Measurements from ENCODE around the gene CEP41.

The CEP41 gene

DNA sequence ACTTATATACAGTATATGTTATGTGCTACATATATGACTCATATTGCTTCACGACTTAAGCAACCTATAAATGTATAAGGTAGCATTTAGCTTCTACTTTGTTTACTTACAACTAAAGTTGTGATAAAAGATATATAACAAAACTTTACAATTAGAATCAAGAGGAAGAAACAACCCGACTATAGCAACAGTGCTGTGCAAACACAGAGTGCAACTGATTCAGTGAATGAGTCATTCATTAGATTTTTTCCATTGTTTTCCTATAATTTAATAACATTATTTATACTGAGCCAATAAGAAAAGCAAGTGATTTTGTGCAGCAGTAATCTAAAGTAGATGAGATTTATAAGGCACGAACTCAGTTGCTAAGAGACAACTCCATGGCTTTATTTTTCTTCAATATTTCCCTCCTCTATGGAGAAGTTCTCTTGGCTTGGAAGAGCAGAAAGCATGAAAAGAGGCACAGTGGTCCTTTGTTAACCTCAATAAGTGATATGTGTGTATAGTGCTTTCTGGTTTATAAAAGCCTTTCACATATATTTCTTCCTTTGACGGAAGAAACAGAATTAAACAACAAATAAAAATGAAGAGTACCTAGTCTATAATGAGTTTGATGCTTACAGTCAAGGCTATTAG lies 19.8 kb downstream of the CEP41 start:
- no peak for DNase-seq (ENCODE audit: low read depth in 1 of 2, low spot score in 1 of 2)

GRCh38 chr7:130419658-130420057 lies 21.2 kb downstream of the CEP41 start:
- no peak for DNase-seq (ENCODE audit: low read depth in 1 of 2, low spot score in 1 of 2)

- no peak for DNase-seq (ENCODE audit: low read depth in 1 of 2, low spot score in 1 of 2)
These were observed 22.5 kb downstream of the CEP41 start for GRCh38 chr7:130418306-130418705.

GRCh38 chr7:130417213-130417612 lies 23.6 kb downstream of the CEP41 start:
- no peak for DNase-seq (ENCODE audit: low read depth in 1 of 2, low spot score in 1 of 2)

- DNase-seq (ENCODE audit: low read depth in 1 of 2, low spot score in 1 of 2), result no peak
These were observed 25.8 kb downstream of the CEP41 start for GRCh38 chr7:130415006-130415405.

DNA sequence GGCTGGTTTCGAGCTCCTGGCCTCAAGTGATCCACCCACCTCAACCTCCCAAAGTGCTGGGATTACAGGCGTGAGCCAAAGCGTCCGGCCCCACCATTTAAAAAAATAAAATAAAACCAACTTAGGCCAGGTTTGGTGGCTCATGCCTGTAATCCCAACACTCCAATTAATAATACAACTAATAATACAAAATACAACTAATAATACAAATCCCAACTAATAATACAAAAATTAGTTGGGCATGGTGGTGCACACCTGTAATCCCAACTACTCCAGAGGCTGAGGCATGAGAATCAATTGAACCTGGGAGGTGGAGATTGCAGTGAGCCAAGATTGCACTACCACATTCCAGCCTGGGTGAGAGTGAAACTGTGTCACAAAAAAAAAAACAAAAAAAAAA lies 27.6 kb downstream of the CEP41 start:
- DNase-seq (ENCODE audit: low read depth in 1 of 2, low spot score in 1 of 2), result no peak

- no peak for DNase-seq (ENCODE audit: low read depth in 1 of 2, low spot score in 1 of 2)
These were observed 29.8 kb downstream of the CEP41 start for GRCh38 chr7:130410868-130411541.

DNA sequence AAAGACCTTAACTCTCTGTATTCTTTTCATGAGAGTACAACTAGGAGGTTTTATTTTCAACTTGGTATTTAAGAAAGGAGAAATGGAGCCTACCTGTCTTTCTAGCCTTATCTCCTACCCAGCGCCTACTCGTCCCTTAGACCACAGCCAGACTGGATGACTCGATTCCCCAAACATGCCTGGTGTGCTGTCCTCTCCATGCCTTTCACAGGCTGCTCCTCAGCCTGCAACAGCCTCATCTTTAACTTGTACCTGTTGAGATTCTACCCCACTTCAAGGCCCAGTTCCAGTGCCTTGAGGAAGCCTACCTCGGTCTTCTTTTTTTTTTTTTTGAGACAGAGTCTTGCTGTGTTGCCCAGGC lies 31.1 kb downstream of the CEP41 start:
- DNase-seq (ENCODE audit: low read depth in 1 of 2, low spot score in 1 of 2), result no peak

- no peak for DNase-seq (ENCODE audit: low read depth in 1 of 2, low spot score in 1 of 2)
These were observed 31.6 kb downstream of the CEP41 start for GRCh38 chr7:130409067-130409711.

DNA sequence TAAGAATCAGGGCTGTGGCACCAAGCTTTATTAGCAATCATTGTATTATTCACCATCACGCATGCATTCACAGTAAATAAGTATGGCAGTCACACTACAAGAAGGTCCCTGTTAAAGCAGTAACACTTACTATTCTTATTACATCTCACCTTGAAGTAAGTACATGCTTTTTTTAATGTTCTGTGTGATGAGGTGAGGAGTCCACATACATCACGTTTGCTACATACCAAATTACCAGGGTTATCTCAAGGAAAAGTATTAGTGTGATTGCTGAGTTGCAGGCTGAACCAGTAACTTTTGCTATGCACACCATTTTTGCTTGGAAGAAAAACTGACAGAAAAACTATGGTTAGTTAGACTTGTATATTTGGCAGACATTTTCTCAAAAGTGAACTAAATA lies 35.8 kb downstream of the CEP41 start:
- DNase-seq (ENCODE audit: low read depth in 1 of 2, low spot score in 1 of 2), result no peak

GRCh38 chr7:130401578-130401977 lies 39.2 kb downstream of the CEP41 start:
- no peak for DNase-seq (ENCODE audit: low read depth in 1 of 2, low spot score in 1 of 2)

GRCh38 chr7:130401101-130401500 lies 39.7 kb downstream of the CEP41 start:
- no peak for DNase-seq (ENCODE audit: low read depth in 1 of 2, low spot score in 1 of 2)

DNA sequence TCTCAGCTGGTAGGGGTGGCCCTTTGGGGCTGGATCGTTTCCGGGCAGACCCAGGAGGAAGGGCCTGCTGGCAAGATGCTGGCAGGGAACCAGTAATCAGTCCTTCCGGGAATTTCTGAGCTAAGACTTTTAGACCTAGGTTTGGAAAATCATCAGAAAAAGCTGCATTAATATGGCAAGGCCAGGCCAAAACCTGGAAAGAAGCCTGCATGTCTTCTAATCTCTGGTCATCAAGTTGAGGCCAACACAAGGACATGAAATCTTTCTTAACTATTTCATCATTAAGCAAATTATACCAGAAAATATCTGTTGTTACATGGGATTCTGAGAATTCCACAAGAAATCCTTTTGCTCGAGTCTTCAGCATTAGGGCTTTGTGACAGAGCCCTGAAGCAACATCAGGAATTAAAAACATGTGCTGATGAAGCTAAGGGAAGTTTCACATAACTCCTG lies 40.7 kb downstream of the CEP41 start:
- DNase-seq (ENCODE audit: low read depth in 1 of 2, low spot score in 1 of 2), result no peak

DNA sequence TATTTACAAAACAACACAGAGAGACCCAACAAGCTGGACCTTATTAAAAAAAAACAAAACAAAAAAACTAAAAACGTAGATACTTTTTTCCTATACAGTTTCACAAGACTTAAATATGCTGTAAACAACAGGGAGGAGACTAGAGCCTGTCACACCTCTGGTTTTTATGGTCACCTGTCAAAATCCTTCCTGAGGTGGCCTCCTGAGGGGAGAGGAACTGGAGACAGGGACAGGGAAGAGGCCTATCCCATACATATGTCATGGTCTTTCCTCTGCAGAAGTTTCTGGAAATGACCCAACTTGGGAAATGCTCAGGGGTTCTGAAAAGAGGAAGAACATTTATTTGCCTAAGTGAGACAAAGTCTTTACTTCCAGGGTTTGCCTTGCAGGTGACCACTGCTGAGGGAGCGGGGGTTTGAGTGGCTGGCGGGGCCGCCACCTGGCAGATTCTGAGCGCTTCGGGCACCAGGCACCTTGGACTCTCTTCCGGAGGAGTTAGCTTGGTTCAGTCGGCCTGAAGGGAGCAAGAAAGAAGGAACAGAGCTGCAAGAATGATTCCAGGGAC lies 42.2 kb downstream of the CEP41 start:
- no peak for DNase-seq (ENCODE audit: low read depth in 1 of 2, low spot score in 1 of 2)

DNA sequence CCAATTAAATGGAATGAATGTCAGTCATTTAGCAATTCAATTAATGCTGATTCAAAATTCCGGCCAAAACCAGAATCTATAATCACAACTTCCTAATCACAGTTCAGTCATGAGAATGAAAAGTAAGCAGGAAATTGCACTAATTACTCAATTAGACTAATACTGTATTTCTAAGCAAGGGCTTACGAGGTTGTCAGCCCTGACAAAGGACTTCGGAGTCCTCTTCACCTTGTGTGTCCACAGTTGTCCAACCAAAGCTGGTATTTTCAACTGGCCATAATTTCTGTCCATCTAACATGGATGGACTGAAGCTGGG lies 43.1 kb downstream of the CEP41 start:
- DNase-seq (ENCODE audit: low read depth in 1 of 2, low spot score in 1 of 2), result no peak

- DNase-seq (ENCODE audit: low read depth in 1 of 2, low spot score in 1 of 2), result no peak
These were observed 43.6 kb downstream of the CEP41 start for GRCh38 chr7:130397051-130397757.

DNA sequence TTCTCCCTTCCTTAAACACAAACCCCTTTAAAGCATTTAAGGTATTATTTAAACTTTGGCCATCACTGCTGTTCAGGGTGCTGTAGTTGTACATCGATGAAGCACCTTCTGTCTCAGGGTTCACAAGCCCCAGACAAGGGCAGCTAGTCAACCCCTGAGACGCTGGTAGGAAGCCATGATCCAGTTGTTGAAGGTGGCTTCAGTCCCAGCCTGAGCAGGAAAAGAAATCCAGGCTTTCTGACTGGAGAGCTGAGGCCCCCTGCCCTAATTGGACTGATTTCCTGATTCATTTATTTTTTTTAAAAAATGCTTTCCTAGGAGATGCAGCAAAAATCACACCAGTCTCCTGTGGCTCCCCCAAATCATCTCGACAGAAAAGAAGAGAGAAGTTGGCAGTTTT lies 44.7 kb downstream of the CEP41 start:
- no peak for DNase-seq (ENCODE audit: low read depth in 1 of 2, low spot score in 1 of 2)

GRCh38 chr7:130395421-130395820 lies 45.4 kb downstream of the CEP41 start:
- no peak for DNase-seq (ENCODE audit: low read depth in 1 of 2, low spot score in 1 of 2)

DNA sequence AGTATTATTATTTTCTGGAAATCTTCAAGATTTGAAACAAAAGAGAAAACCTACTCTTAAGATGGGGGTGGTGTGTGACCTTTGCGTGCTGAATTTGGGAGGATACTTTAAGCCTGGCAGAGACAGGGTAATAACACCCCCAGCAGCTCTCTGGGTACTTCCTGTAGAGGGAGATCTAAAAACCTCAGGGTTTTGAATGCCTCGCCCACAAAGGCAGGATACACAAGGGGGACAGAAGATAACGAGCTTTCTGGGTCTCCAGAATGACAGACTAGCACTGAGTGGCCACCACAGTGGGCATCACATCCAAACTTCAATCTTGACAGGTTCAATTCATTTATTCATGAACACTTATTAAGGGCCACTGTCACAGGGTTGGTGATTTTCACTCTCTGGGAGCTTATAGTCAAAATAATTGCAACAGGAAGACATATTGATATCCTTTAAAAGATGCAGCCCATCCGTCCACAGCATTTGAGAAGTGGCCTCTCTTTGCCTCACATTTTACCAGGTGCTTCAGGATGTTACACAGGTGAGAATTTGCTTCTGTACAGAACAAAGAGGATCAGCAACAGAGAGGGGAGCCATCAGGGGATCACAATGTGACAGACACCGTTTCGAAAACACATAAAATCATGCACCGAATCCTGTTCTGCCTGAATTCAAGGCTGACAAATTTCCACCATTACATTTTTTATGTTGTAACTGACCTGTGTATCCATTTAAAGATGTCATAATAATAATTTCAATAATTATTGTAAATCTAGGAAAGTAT lies 46.2 kb downstream of the CEP41 start:
- no peak for DNase-seq (ENCODE audit: low read depth in 1 of 2, low spot score in 1 of 2)

DNA sequence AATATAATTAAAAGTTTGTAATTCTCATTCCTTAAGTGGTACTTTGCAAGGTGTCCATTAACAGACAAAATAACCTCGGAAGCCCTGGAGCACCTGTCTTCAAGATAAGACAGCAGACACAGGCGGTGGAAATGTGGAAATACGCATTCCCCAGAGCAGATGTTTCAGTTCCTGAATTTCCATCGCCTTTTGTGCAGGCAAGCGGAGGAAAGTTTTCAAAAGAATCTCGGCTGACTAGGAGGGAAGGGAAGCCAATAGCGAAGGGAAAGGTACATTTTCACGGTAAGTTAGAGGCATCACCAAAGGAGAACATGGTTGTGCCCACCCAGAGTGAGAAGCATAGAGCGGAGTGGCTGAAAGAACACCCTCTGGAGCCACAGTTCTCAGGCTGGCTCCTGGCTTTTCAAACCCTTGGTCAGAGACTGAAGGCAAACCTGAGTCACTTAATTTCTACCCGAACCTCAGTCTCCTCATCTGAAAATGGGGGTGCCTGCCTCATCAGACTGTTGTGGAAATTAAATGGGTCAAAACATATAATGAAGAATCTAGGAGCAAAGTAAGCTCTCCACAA lies 46.9 kb downstream of the CEP41 start:
- DNase-seq (ENCODE audit: low read depth in 1 of 2, low spot score in 1 of 2), result no peak

- no peak for DNase-seq (ENCODE audit: low read depth in 1 of 2, low spot score in 1 of 2)
These were observed 47.7 kb downstream of the CEP41 start for GRCh38 chr7:130393101-130393561.
